A549 treated with Hydrocortisone at 1 μM for 4 hours (cell line): ENCODE results near the gene FGF6. TPM values are rescaled to one million over a fixed set of nuclear protein-coding genes. Genes with fewer than 3 reads are reported as not detected.

Experiments used
- total RNA-seq: library from RNA; stranded (reverse); fragments of 200-300 nt; extraction: Qiagen RNA extraction; gene quantifications from 5 replicates; pipeline ENCODE4 v1.2.3, GENCODE V29; 2022

Gene FGF6
- not detected in 5 replicates for total RNA-seq

DNA sequence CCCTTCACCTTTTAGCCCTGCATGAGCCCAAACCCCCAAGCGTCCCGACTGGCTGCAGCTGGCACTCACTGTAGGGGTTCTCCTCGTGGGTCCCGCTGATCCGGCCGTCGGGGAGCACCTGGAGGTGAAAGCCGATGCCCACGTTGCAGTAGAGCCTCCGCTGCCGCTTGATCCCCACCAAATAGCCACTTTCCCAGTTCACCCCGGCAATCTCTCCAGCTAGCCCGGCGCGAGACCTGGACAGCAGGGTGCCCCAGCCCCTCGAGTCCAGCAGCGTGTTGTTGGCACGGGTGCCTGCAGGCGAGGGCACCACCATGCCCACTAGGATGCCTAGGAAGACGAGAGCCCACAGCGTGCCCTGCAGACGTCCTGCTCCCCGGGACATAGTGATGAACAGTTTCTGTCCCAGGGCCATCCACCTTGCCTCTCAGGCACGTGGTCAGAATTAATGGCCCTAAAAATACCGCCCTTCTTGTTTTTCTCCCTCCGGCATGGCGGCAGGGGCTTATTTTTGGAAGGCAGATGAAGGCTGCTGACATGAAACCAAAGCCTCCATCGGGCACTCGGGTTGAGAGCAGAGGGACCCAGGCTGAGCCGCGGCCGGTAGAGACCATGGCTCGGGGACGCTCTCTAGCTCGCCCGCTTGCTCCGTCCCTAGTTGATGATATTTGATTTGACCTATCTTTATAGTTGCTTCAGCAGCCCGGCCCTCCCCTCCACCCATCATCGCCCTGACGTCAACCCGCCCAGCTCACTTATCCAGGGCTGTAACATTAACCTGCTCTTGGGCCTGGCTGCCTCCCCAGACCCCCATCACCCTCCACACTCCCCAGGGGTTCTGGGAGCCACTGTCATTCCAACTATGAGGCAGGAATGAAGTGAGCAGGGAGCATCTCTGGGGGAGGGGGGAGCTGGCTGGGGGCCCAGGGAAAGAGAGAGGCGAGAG is at the start of gene FGF6:
Gene FGF6, minus strand, starts transcription at position 660 of the 946 bp plus-strand sequence. Its CDS starts 245 bp downstream, at position 415.

Other genes starting within 250 kb of the FGF6 start
- gene CCND2, start 172.1 kb downstream of the FGF6 start, total RNA-seq, result 0.09 TPM in 1 of 5 replicates, not detected in the others
- gene TIGAR, start 124.6 kb downstream of the FGF6 start, total RNA-seq, result 39.3 to 44.4 TPM (median 42.6 TPM) in 5 replicates
- not detected in 5 replicates for gene FGF23, start 66.1 kb downstream of the FGF6 start, total RNA-seq
- gene RAD51AP1, start 93.1 kb upstream of the FGF6 start, total RNA-seq, result 14.8 to 26.3 TPM (median 17.7 TPM) in 5 replicates
- gene DYRK4, start 116.4 kb upstream of the FGF6 start, total RNA-seq, result 43.0 to 47.9 TPM (median 45.3 TPM) in 5 replicates
- 0.07 to 0.28 TPM (median 0.13 TPM) in 5 replicates for gene AKAP3, start 203.2 kb upstream of the FGF6 start, total RNA-seq
- 113 to 119 TPM (median 116 TPM) in 5 replicates for gene NDUFA9, start 203.3 kb upstream of the FGF6 start, total RNA-seq